IPS DF 6.9 (cell line): ENCODE results near the gene SUPT6H.

ENCODE experiments used
- DNase-seq: peaks from one replicate; pipeline ENCODE4 v3.0.0-alpha.2; 2013; ENCODE audit warnings: low read depth, low spot score
- H3K27ac ChIP-seq: one replicate; pipeline ENCODE4 v1.5.1; 2013; ENCODE audit warnings: low read length, control low read depth
- H3K27me3 ChIP-seq: 2 replicates; pipeline ENCODE4 v1.6.1; 2013; ENCODE audit warnings: mild to moderate bottlenecking, low read length; ENCODE audit not compliant: control insufficient read depth, insufficient read depth
- H3K36me3 ChIP-seq: 2 replicates; pipeline ENCODE4 v1.6.1; 2013; ENCODE audit warnings: low read length; ENCODE audit not compliant: control insufficient read depth, insufficient read depth
- H3K4me1 ChIP-seq: 2 replicates; pipeline ENCODE4 v1.6.1; 2013; ENCODE audit warnings: low read length; ENCODE audit not compliant: control insufficient read depth, insufficient read depth
- H3K4me3 ChIP-seq: 2 replicates; pipeline ENCODE4 v1.5.1; 2013; ENCODE audit warnings: mild to moderate bottlenecking, low read length
- H3K9me3 ChIP-seq: 2 replicates; pipeline ENCODE4 v1.6.1; 2013; ENCODE audit warnings: low read length, inconsistent platforms; ENCODE audit not compliant: control insufficient read depth, insufficient read depth
- WGBS: extraction: QIAGEN DNeasy Blood & Tissue Kit; methylation state at CpG from one replicate; pipeline ENCODE4 v1.1.7; 2013; ENCODE audit warnings: mixed read lengths, missing lambda C conversion rate; ENCODE audit not compliant: insufficient read length, insufficient coverage; 5-methylcytosine and 5-hydroxymethylcytosine counted together

The SUPT6H gene

GRCh38 chr17:28702026-28702751 lies 40.2 kb downstream of the SUPT6H start:
- Histone ChIP-seq H3K4me3 (no peak overlapping the region), H3K27me3 (no peaks in the 10 kb centered on the region), H3K36me3 (peaks cover 54% of the 10 kb centered on the region), H3K4me1 (peaks cover 2% of the 10 kb centered on the region; the same call in 1 of the 2 replicates), H3K9me3 (no peaks in the 10 kb centered on the region), H3K27ac (no peak overlapping the region)
- no peak for DNase-seq
- no CpG with 5 or more reads among the region's 10 CpGs for whole genome bisulfite sequencing

- H3K4me3 ChIP-seq = no peak overlapping the region
- WGBS = no CpG with 5 or more reads among the region's 3 CpGs
These were observed 40.7 kb downstream of the SUPT6H start for GRCh38 chr17:28702752-28703150.

GRCh38 chr17:28703552-28704218 lies 41.7 kb downstream of the SUPT6H start:
- Histone ChIP-seq H3K27ac (no peak overlapping the region), H3K36me3 (peaks cover 41% of the 10 kb centered on the region)

More at GRCh38 chr17:28702752-28703150, 40.7 kb downstream of the SUPT6H start:
- H3K4me1 ChIP-seq = peaks cover 2% of the 10 kb centered on the region; the same call in 1 of the 2 replicates
- H3K9me3 ChIP-seq = no peaks in the 10 kb centered on the region
- H3K27me3 ChIP-seq = no peaks in the 10 kb centered on the region
- no peak for DNase-seq
- H3K36me3 ChIP-seq = peaks cover 50% of the 10 kb centered on the region
- no peak overlapping the region for H3K27ac ChIP-seq

GRCh38 chr17:28704219-28704858 lies 42.3 kb downstream of the SUPT6H start:
- no peak for DNase-seq
- H3K27me3 ChIP-seq = no peaks in the 10 kb centered on the region
- H3K4me3 ChIP-seq = no peak overlapping the region
- no CpG with 5 or more reads among the region's 14 CpGs for WGBS
- H3K4me1 ChIP-seq = peaks cover 2% of the 10 kb centered on the region; the same call in 1 of the 2 replicates
- no peaks in the 10 kb centered on the region for H3K9me3 ChIP-seq
- H3K27ac ChIP-seq = no peak overlapping the region
- peaks cover 36% of the 10 kb centered on the region for H3K36me3 ChIP-seq

More at GRCh38 chr17:28703552-28704218, 41.7 kb downstream of the SUPT6H start:
- no peak overlapping the region for H3K4me3 ChIP-seq
- no CpG with 5 or more reads among the region's 16 CpGs for WGBS
- DNase-seq = no peak
- peaks cover 2% of the 10 kb centered on the region; the same call in 1 of the 2 replicates for H3K4me1 ChIP-seq
- H3K27me3 ChIP-seq = no peaks in the 10 kb centered on the region
- H3K9me3 ChIP-seq = no peaks in the 10 kb centered on the region

GRCh38 chr17:28705074-28705659 lies 43.2 kb downstream of the SUPT6H start:
- Histone ChIP-seq H3K27me3 (no peaks in the 10 kb centered on the region), H3K27ac (no peak overlapping the region), H3K36me3 (peaks cover 28% of the 10 kb centered on the region), H3K4me3 (no peak overlapping the region), H3K9me3 (no peaks in the 10 kb centered on the region), H3K4me1 (peaks cover 2% of the 10 kb centered on the region; the same call in 1 of the 2 replicates)
- no CpG with 5 or more reads among the region's 5 CpGs for WGBS
- no peak for DNase-seq

GRCh38 chr17:28705728-28706334 lies 43.8 kb downstream of the SUPT6H start:
- Histone ChIP-seq H3K4me1 (peaks cover 2% of the 10 kb centered on the region; the same call in 1 of the 2 replicates), H3K27me3 (no peaks in the 10 kb centered on the region), H3K4me3 (no peak overlapping the region), H3K36me3 (peaks cover 21% of the 10 kb centered on the region), H3K27ac (no peak overlapping the region), H3K9me3 (no peaks in the 10 kb centered on the region)
- no CpG with 5 or more reads among the region's 10 CpGs for WGBS
- DNase-seq = no peak

- peaks cover 2% of the 10 kb centered on the region; the same call in 1 of the 2 replicates for H3K4me1 ChIP-seq
- H3K36me3 ChIP-seq = peaks cover 17% of the 10 kb centered on the region
- WGBS = no CpG with 5 or more reads among the region's 7 CpGs
- no peak overlapping the region for H3K27ac ChIP-seq
- DNase-seq = no peak
- no peaks in the 10 kb centered on the region for H3K9me3 ChIP-seq
- no peak overlapping the region for H3K4me3 ChIP-seq
- no peaks in the 10 kb centered on the region for H3K27me3 ChIP-seq
These were observed 44.7 kb downstream of the SUPT6H start for GRCh38 chr17:28706471-28707338.

- WGBS = no CpG with 5 or more reads among the region's 2 CpGs
- DNase-seq = no peak
- peaks cover 2% of the 10 kb centered on the region; the same call in 1 of the 2 replicates for H3K4me1 ChIP-seq
- H3K27ac ChIP-seq = no peak overlapping the region
- peaks cover 14% of the 10 kb centered on the region for H3K36me3 ChIP-seq
- no peak overlapping the region for H3K4me3 ChIP-seq
- no peaks in the 10 kb centered on the region for H3K9me3 ChIP-seq
- H3K27me3 ChIP-seq = no peaks in the 10 kb centered on the region
These were observed 45.3 kb downstream of the SUPT6H start for GRCh38 chr17:28707339-28707720.

- no peak overlapping the region for H3K27ac ChIP-seq
- WGBS = no CpG with 5 or more reads among the region's 74 CpGs
- H3K4me1 ChIP-seq = peaks cover 4% of the 10 kb centered on the region
- H3K9me3 ChIP-seq = no peaks in the 10 kb centered on the region
- H3K36me3 ChIP-seq = peaks cover 16% of the 10 kb centered on the region
- DNase-seq = peak; percentile 85
- H3K4me3 ChIP-seq = peak overlapping the region; percentile 67; the same call in 1 of the 2 replicates
- no peaks in the 10 kb centered on the region for H3K27me3 ChIP-seq
These were observed 49.1 kb downstream of the SUPT6H start for GRCh38 chr17:28710861-28711722.
